GM12878 (cell line): Measurements from ENCODE around the gene COL11A1. TPM values are rescaled to one million over a fixed set of nuclear protein-coding genes. Genes with fewer than 3 reads are reported as not detected.
A peak's percentile ranks its signal among the peaks of the same experiment; 100 is the strongest.

Source experiments
- ATAC-seq: fragments of 200-7000 bp; cut with Tn5 transposase; 3 replicates; pipeline ENCODE4 v1.9.1; 2020; ENCODE audit warnings: mild to moderate bottlenecking, moderate library complexity
- BruUV-seq: library from RNA; stranded (reverse); fragments of 400-500 nt; replicated peaks from 2 replicates; lab custom pipeline; 2021; lab: Mats Ljungman, UMichigan
- CTCF ChIA-PET: fragments of 300-600 bp; sonication (Branson Sonifier 250); formaldehyde crosslinking; extraction: SDS; loops from one replicate; lab custom pipeline; 2021; ENCODE audit warnings: inconsistent platforms; lab: Yijun Ruan, JAX
- POLR2A ChIA-PET: fragments of 350-600 bp; formaldehyde crosslinking; extraction: SDS; loops from one replicate; lab custom pipeline; 2021; ENCODE audit warnings: inconsistent platforms; lab: Charles Lee
- RAD21 ChIA-PET: fragments of 300-600 bp; sonication (Branson Sonifier 250); formaldehyde crosslinking; loops from one replicate; lab custom pipeline; 2023; ENCODE audit warnings: antibody characterized with exemption; ENCODE audit not compliant: unreplicated experiment; lab: Charles Lee
- SMC1A ChIA-PET: fragments of 300-600 bp; sonication (Branson Sonifier 250); formaldehyde crosslinking; loops from one replicate; lab custom pipeline; 2023; ENCODE audit not compliant: unreplicated experiment, uncharacterized antibody; lab: Charles Lee
- DNase-seq: peaks from one replicate; pipeline ENCODE4 v3.0.0-alpha.2; 2011; ENCODE audit warnings: low read depth, low spot score
- FAIRE-seq: peaks from 3 replicates; lab custom pipeline; 2011; peaks lifted over from hg19 to GRCh38; lab: Jason Lieb, UNC
- H2AFZ ChIP-seq: 2 replicates; pipeline ENCODE4 v1.6.0; 2011; ENCODE audit warnings: low read depth, low read length, control low read depth; ENCODE audit not compliant: control insufficient read depth
- H3K27ac ChIP-seq: 2 replicates; pipeline ENCODE4 v1.5.1; 2011; ENCODE audit warnings: control low read depth; ENCODE audit not compliant: control insufficient read depth, insufficient read depth
- H3K27me3 ChIP-seq, 2 experiments: replicated peaks in 1 of 2; 2 replicates each; pipeline versions ENCODE4 v1.6.0 to v1.6.1; 2011; ENCODE audit warnings: low read length in 1 of 2; ENCODE audit not compliant: control insufficient read depth in 2 of 2, insufficient read depth in 2 of 2
- H3K36me3 ChIP-seq, 2 experiments: 2 replicates each; pipeline ENCODE4 v1.5.1; 2011; ENCODE audit warnings: low read length in 1 of 2; ENCODE audit not compliant: control insufficient read depth in 2 of 2, insufficient read depth in 2 of 2
- H3K4me1 ChIP-seq: 2 replicates; pipeline ENCODE4 v1.6.1; 2011; ENCODE audit warnings: mild to moderate bottlenecking, low read length, moderate library complexity, mixed read lengths; ENCODE audit not compliant: control insufficient read depth, insufficient read depth
- H3K4me2 ChIP-seq: 2 replicates; pipeline ENCODE4 v1.6.0; 2011; ENCODE audit warnings: control low read depth; ENCODE audit not compliant: control insufficient read depth, insufficient read depth
- H3K4me3 ChIP-seq: fragments of 200-600 bp; sonication (generic); 2 replicates; pipeline ENCODE4 v1.5.1; 2016
- H3K79me2 ChIP-seq: 2 replicates; pipeline ENCODE4 v1.6.0; 2011; ENCODE audit warnings: low read length; ENCODE audit not compliant: control insufficient read depth, insufficient read depth
- H3K9ac ChIP-seq: 2 replicates; pipeline ENCODE4 v1.8.0; 2011; ENCODE audit warnings: low read length, control low read depth, mixed read lengths; ENCODE audit not compliant: control insufficient read depth, insufficient read depth
- H3K9me3 ChIP-seq: replicated peaks from 3 replicates; pipeline ENCODE4 v1.5.1; 2011; ENCODE audit warnings: mild to moderate bottlenecking, low read length; ENCODE audit not compliant: control insufficient read depth, insufficient read depth
- H4K20me1 ChIP-seq: 2 replicates; pipeline ENCODE4 v1.6.0; 2011; ENCODE audit not compliant: control insufficient read depth, insufficient read depth
- FOXM1 ChIP-seq: IDR thresholded peaks from 2 replicates; pipeline ENCODE4 v1.6.1; 2012; ENCODE audit warnings: low read depth, mild to moderate bottlenecking, inconsistent platforms, low read length, moderate library complexity
- HDAC2 ChIP-seq: fragments of 200-600 bp; sonication (generic); IDR thresholded peaks from 2 replicates; pipeline ENCODE4 v1.6.1; 2017
- KLF5 ChIP-seq: fragments of 450-650 bp; IDR thresholded peaks from 2 replicates; pipeline ENCODE4 v1.6.1; 2014; ENCODE audit warnings: mild to moderate bottlenecking; ENCODE audit not compliant: partially characterized antibody
- NR2C2 ChIP-seq: IDR thresholded peaks from 2 replicates; pipeline ENCODE4 v1.6.1; 2011; ENCODE audit warnings: borderline replicate concordance, low read depth; ENCODE audit not compliant: control insufficient read depth, insufficient read length
- RAD21 ChIP-seq: IDR thresholded peaks from 2 replicates; pipeline ENCODE4 v1.6.1; 2011; ENCODE audit warnings: mild to moderate bottlenecking, low read depth, low read length, moderate library complexity; ENCODE audit not compliant: insufficient read depth
- RB1 ChIP-seq: fragments of 450-650 bp; formaldehyde crosslinking; IDR thresholded peaks from 2 replicates; pipeline ENCODE4 v1.6.1; 2017; ENCODE audit warnings: mild to moderate bottlenecking, borderline replicate concordance
- SMC3 ChIP-seq: IDR thresholded peaks from 2 replicates; pipeline ENCODE4 v1.6.1; 2011; ENCODE audit warnings: low read length, improper control_type of control experiment, borderline replicate concordance
- YY1 ChIP-seq: IDR thresholded peaks from 2 replicates; pipeline ENCODE4 v1.6.1; 2011; ENCODE audit warnings: low read depth, mild to moderate bottlenecking, low read length
- ZSCAN29 ChIP-seq: fragments of 450-650 bp; IDR thresholded peaks from 2 replicates; pipeline ENCODE4 v1.6.1; 2017; ENCODE audit warnings: mild to moderate bottlenecking, moderate library complexity
- WGBS: methylation state at CpG from one replicate; pipeline ENCODE4 v1.1.6; 2016; ENCODE audit warnings: low lambda C conversion rate; ENCODE audit not compliant: insufficient replicate concordance, insufficient coverage; ENCODE audit errors: missing lambda C conversion rate; 5-methylcytosine and 5-hydroxymethylcytosine counted together
- in situ Hi-C: fragments of 300-500 bp; cut with MboI; formaldehyde crosslinking; loops from 9 replicates; pipeline ENCODE4 v1.14.3; 2018; ENCODE audit warnings: mixed read lengths
- intact Hi-C: fragments of 100-400 bp; cut with micrococcal nuclease; formaldehyde crosslinking; loops from one replicate; pipeline ENCODE4 v1.14.2; 2022; ENCODE audit not compliant: unreplicated experiment
- polyA plus RNA-seq, 11 experiments: library from polyadenylated mRNA; depleted of rRNA in 4 of 11; unstranded in 6 of 11; stranded (reverse) in 5 of 11; fragments of >200 nt; fragmentation: Nextera tagmentation in 4 of 11; fragmentation: Illumina TruSeq in 1 of 11; extraction: Ambion mirVana in 4 of 11; extraction: Trizol in 1 of 11; gene quantifications; 1 replicate in 1 of 11; 2 replicates in 10 of 11; pipeline versions ENCODE4 v1.2.1 to v1.2.3, GENCODE V29; 2011 to 2016; ENCODE audit warnings: inconsistent platforms in 2 of 11, missing spikeins in 2 of 11, low read depth in 1 of 11
- total RNA-seq, 4 experiments: library from RNA; depleted of rRNA in 3 of 4; stranded (reverse); fragments of >200 nt in 3 of 4; fragmentation: Illumina TruSeq in 1 of 4; extraction: Trizol in 1 of 4; gene quantifications; 2 replicates each; pipeline versions ENCODE4 v1.2.1 to v1.2.3, GENCODE V29; 2013 to 2021
- TF ChIP-seq, protein P1 (sequence below): fragments of 450-650 bp; IDR thresholded peaks from 2 replicates; pipeline ENCODE4 v1.6.1; 2017; ENCODE audit warnings: mild to moderate bottlenecking, moderate library complexity
- TF ChIP-seq, protein P2 (sequence below), 3 experiments: IDR thresholded peaks in 2 of 3; conservative IDR thresholded peaks in 1 of 3; 2 replicates each; pipeline ENCODE4 v1.5.1; 2011; ENCODE audit warnings: low read depth in 3 of 3, low read length in 3 of 3, mild to moderate bottlenecking in 3 of 3, control low read depth in 2 of 3, moderate library complexity in 2 of 3, inconsistent platforms in 1 of 3, mixed read lengths in 1 of 3; ENCODE audit not compliant: control insufficient read depth in 2 of 3, insufficient read depth in 1 of 3; ENCODE audit errors: extremely low read depth in 1 of 3

Gene COL11A1
- total and polyA plus RNA-seq, 10 of the 15 experiments (the other 5 are each of a cell fraction or from before 2014, with no cell fraction given): 0.11 TPM; not detected in 9

DNA sequence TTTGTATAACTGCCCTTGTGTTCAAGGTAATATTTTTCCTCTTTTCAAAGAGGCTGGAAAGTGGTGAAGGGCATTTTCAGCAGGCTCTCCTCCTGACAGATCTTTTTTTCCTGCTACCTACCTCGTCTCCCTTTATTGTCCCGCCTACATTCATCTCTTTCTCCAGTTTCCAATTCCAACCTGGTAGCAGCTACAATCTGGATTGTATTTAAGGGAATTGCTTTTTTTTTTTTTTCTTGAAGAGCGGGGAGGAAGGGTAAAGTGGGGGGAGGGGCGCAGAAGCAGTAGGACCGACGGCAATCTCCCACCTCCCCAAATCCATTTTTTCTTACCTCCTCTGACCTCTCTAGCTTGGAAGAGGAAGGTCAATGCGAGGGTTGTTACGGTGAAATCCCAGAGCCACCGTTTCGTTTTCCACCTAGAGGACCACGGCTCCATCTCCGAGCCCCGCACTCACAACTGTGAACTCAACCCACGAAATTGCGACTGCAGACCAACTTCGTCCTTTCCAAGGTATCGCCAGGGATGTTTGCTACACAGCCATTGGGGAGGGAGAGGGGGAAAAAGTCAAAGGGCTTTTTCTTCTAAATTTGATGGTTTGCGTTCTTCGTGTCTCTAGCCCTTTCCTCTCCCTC is 464 bp downstream of the COL11A1 start (continued):
- TF ChIP-seq, protein P1, sequence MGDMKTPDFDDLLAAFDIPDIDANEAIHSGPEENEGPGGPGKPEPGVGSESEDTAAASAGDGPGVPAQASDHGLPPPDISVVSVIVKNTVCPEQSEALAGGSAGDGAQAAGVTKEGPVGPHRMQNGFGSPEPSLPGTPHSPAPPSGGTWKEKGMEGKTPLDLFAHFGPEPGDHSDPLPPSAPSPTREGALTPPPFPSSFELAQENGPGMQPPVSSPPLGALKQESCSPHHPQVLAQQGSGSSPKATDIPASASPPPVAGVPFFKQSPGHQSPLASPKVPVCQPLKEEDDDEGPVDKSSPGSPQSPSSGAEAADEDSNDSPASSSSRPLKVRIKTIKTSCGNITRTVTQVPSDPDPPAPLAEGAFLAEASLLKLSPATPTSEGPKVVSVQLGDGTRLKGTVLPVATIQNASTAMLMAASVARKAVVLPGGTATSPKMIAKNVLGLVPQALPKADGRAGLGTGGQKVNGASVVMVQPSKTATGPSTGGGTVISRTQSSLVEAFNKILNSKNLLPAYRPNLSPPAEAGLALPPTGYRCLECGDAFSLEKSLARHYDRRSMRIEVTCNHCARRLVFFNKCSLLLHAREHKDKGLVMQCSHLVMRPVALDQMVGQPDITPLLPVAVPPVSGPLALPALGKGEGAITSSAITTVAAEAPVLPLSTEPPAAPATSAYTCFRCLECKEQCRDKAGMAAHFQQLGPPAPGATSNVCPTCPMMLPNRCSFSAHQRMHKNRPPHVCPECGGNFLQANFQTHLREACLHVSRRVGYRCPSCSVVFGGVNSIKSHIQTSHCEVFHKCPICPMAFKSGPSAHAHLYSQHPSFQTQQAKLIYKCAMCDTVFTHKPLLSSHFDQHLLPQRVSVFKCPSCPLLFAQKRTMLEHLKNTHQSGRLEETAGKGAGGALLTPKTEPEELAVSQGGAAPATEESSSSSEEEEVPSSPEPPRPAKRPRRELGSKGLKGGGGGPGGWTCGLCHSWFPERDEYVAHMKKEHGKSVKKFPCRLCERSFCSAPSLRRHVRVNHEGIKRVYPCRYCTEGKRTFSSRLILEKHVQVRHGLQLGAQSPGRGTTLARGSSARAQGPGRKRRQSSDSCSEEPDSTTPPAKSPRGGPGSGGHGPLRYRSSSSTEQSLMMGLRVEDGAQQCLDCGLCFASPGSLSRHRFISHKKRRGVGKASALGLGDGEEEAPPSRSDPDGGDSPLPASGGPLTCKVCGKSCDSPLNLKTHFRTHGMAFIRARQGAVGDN: no peak
- TF ChIP-seq RB1: no peak
- TF ChIP-seq, all 136 proteins: peak for 0

DNA sequence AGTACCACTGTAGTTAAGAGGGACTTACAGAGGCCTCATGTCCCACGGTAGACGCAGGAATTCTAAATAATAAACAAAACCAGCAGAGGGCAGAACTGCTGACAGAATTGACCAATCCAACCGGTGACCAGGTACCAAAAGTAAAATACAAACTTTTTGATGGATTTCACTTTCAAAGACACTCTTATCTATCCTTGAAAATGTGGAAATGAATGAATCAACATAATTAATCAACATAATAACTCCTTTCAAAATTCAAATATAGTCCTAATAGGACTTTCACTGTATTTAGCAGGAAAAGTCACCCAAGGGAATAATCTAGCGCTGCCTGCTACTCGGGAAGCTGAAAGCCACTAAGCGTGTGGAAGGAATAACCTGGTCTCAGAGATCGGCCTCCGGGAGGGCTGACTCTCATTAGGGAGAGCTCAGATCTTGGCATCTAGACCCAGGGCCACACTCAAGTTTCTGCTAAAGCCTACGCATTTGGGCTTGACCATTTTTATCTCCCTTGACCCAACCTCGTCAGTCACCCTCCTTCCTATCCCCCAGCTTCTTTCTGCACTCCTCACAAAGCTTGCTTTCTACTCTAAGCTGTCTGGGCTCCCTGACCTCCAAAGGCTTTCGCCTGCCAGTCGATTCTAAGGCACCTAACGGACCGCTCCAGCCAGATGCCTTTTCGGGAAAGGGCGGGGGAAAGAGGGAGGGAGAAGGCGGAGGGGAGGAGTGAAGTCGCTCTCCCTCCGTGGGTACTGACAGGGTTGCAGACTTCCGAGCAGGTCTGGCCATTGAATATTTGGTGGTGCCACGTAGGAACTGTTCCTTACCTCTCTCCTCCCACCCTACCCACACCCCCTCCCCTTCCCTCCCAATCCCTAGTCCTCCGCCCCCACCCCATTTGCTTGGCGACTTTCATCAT is 1.6 kb downstream of the COL11A1 start:
- no peaks in the 10 kb centered on the region for H3K79me2 ChIP-seq
- H4K20me1 ChIP-seq: no peaks in the 10 kb centered on the region
- ChIA-PET RAD21 (interaction anchor here (5.0 kb wide), 1 partner anchor 355 kb away, joined by 32 read pairs; no protein-coding TSS in a partner anchor), POLR2A (no interaction called here), SMC1A (interaction anchor here (0.9 to 2.1 kb wide), 9 partner anchors 10 to 408 kb away, joined by 3 to 29 read pairs (median 3); no protein-coding TSS in a partner anchor), CTCF (interaction anchor here (0.7 to 6.0 kb wide), 12 partner anchors 10 to 422 kb away, joined by 3 to 82 read pairs (median 4); no protein-coding TSS in a partner anchor)
- TF ChIP-seq ZSCAN29 (no peak), FOXM1 (no peak), HDAC2 (no peak), RAD21 (peak; percentile 45), YY1 (no peak), SMC3 (peak; percentile 61; the same call in 1 of the 2 replicates), RB1 (no peak), KLF5 (no peak), NR2C2 (no peak)
- TF ChIP-seq, protein P2, sequence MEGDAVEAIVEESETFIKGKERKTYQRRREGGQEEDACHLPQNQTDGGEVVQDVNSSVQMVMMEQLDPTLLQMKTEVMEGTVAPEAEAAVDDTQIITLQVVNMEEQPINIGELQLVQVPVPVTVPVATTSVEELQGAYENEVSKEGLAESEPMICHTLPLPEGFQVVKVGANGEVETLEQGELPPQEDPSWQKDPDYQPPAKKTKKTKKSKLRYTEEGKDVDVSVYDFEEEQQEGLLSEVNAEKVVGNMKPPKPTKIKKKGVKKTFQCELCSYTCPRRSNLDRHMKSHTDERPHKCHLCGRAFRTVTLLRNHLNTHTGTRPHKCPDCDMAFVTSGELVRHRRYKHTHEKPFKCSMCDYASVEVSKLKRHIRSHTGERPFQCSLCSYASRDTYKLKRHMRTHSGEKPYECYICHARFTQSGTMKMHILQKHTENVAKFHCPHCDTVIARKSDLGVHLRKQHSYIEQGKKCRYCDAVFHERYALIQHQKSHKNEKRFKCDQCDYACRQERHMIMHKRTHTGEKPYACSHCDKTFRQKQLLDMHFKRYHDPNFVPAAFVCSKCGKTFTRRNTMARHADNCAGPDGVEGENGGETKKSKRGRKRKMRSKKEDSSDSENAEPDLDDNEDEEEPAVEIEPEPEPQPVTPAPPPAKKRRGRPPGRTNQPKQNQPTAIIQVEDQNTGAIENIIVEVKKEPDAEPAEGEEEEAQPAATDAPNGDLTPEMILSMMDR (IDR thresholded peaks at IDR 0.05 in 2 of 3, conservative IDR thresholded peaks at IDR 0.05 in 1 of 3; ENCODE audit: control insufficient read depth in 2 of 3, extremely low read depth in 1 of 3, insufficient read depth in 1 of 3, low read depth in 3 of 3, low read length in 3 of 3): peak; percentile 31 to 45 (median 34); a peak in 3 of 6 replicates
- H3K4me3 ChIP-seq: no peak overlapping the region
- 6% methylated on average over 19 of the region's 23 CpGs for WGBS
- peaks cover 0 to 9% of the 10 kb centered on the region in 2 experiments; a peak in 2 of 4 replicates for H3K27me3 ChIP-seq
- BruUV-seq: no TSS peak
- H3K4me1 ChIP-seq: no peaks in the 10 kb centered on the region
- no peak overlapping the region for H2AFZ ChIP-seq
- in situ Hi-C loops (loop anchor here (5.0 kb wide), 1 partner anchor 406 kb away; no protein-coding TSS in a partner anchor), intact Hi-C loops (loop anchor here (1.0 to 2.0 kb wide), 2 partner anchors 354 to 409 kb away; no protein-coding TSS in a partner anchor)
- no peak overlapping the region for H3K9ac ChIP-seq
- H3K4me2 ChIP-seq: peak overlapping the region; percentile 21
- FAIRE-seq: peak; percentile 49
- H3K9me3 ChIP-seq: no peaks in the 10 kb centered on the region
- H3K36me3 ChIP-seq: no peaks in the 10 kb centered on the region
- DNase-seq: no peak
- peak; percentile 87 for ATAC-seq
- H3K27ac ChIP-seq: no peak overlapping the region
